ENCODE data around the gene ABCC1.

Gene ABCC1

GRCh38 chr16:16121185-16121727 lies 171.8 kb downstream of the ABCC1 start:
- no peak overlapping the region for H3K4me3 ChIP-seq (ENCODE audit: low read length)
- no peak for DNase-seq (ENCODE audit: low read depth)
- TF ChIP-seq CTCF (IDR thresholded peaks at IDR 0.05; ENCODE audit: insufficient read depth, low read depth, low read length, missing control alignments) = no peak

GRCh38 chr16:16122264-16122663 lies 172.8 kb downstream of the ABCC1 start:
- DNase-seq (ENCODE audit: low read depth) = no peak
- no peak overlapping the region for H3K4me3 ChIP-seq (ENCODE audit: low read length)
- TF ChIP-seq CTCF (IDR thresholded peaks at IDR 0.05; ENCODE audit: insufficient read depth, low read depth, low read length, missing control alignments) = no peak

DNA sequence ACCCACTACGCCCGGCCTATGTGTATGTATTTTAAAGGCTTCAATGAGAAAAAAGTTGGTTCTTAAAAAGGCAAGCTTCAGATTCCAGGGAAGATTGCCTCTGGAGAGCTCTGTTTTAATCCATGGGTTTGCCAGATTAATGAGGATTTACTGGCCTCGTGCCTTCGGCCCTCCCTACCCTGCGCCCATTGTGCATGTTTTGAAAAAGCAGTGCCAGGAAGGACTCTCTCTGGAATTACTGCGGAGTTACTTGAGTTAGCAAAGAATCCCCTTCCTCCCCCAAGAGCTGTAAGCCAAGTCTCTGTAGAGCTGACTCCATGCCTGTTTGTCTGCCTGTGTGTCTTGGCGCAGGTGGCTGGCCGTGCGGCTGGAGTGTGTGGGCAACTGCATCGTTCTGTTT lies 175.0 kb downstream of the ABCC1 start:
- DNase-seq (ENCODE audit: low read depth) = no peak
- no peak overlapping the region for H3K4me3 ChIP-seq (ENCODE audit: low read length)
- TF ChIP-seq CTCF (IDR thresholded peaks at IDR 0.05; ENCODE audit: insufficient read depth, low read depth, low read length, missing control alignments) = no peak

GRCh38 chr16:16124974-16125373 lies 175.6 kb downstream of the ABCC1 start:
- no peak for DNase-seq (ENCODE audit: low read depth)
- no peak overlapping the region for H3K4me3 ChIP-seq (ENCODE audit: low read length)

DNA sequence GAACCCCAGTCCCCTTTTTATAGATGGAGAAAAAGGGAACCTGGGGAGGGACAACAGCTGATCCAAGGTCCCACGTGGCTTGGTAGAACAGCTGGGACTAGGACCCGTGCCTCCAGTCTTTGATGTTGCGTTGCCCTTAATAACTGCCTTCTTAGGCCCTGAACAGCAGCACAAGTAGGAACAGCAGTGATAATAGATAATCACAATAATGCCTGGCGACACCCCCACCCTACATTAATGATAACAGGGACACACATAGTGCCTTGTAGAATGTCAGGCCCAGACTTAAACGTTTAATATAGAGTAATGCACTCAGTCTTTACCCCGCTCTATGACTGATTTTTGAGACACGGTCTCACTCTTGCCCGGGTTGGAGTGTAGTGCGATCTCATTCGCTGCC lies 177.5 kb downstream of the ABCC1 start:
- DNase-seq (ENCODE audit: low read depth) = no peak
- H3K4me3 ChIP-seq (ENCODE audit: low read length) = no peak overlapping the region
- TF ChIP-seq CTCF (IDR thresholded peaks at IDR 0.05; ENCODE audit: insufficient read depth, low read depth, low read length, missing control alignments) = no peak

More at GRCh38 chr16:16124974-16125373, 175.6 kb downstream of the ABCC1 start:
- TF ChIP-seq CTCF (IDR thresholded peaks at IDR 0.05; ENCODE audit: insufficient read depth, low read depth, low read length, missing control alignments) = no peak

DNA sequence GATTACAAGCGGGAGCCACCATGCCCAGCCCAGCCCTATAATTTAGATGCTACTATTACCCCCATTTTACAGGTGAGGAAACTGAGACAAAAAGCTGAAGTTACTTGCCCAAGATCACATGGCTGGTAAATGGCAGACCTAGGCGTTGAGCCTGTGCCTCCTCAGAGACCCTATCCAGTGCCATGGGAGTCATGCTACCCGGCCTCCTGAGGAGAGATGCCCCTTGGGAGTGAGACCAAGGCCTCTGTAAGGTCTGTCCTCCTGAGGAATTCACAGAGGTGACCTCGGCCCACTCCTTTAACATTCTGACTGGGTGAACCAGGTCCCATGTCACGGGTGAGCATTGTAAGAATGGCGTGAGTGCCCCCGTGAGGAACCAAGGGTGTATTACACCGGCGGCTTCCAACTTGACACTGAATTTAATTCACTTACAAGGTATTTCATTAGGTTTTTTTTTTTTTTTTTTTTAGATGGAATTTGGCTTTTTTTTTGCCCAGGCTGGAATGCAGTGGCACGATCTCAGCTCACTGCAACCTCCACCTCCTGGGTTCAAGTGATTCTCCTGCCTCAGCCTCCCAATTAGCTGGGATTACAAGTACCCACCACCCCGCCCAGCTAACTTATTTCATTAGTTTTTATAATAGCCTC lies 178.2 kb downstream of the ABCC1 start:
- DNase-seq (ENCODE audit: low read depth) = peak; percentile 66
- no peak overlapping the region for H3K4me3 ChIP-seq (ENCODE audit: low read length)
- peak; percentile 81 for TF ChIP-seq CTCF (IDR thresholded peaks at IDR 0.05; ENCODE audit: insufficient read depth, low read depth, low read length, missing control alignments)

- TF ChIP-seq CTCF (IDR thresholded peaks at IDR 0.05; ENCODE audit: insufficient read depth, low read depth, low read length, missing control alignments) = no peak
- no peak overlapping the region for H3K4me3 ChIP-seq (ENCODE audit: low read length)
- DNase-seq (ENCODE audit: low read depth) = no peak
Measured at GRCh38 chr16:16131204-16131603, 181.8 kb downstream of the ABCC1 start.
